GM19025 (cell line): Measurements from ENCODE around the gene PPARG.
"Not testable (repeated sequence)": the region's sequence is repeated elsewhere in the genome, so short reads cannot be mapped to it uniquely, and the experiment has no call there.

Source experiments
- ATAC-seq: cut with Tn5 transposase; IDR thresholded peaks from one replicate; pipeline ENCODE4 v1.9.1; 2021; ENCODE audit warnings: mild to moderate bottlenecking, low read depth, moderate library complexity; ENCODE audit not compliant: unreplicated experiment

PPARG gene

DNA sequence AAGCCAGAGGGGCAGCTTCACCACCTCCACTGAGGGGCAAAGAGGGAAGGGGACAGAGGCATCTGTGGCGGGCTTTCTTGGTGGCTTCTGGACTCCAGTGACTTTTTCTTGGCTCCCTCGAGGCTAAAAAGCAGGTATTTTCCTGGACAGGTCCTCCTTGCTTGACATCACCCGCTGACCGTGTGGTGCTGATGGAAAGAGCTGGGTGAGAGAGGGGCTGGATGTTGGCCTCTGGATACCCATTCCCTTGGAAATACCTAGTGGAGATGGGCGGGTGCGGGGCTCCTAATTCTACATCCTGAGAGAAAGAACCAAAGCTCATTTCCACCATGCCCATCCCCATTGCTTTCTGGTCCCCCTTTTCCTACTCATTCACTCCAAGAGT, 148.3 kb downstream of the PPARG start:
- no peak for ATAC-seq

DNA sequence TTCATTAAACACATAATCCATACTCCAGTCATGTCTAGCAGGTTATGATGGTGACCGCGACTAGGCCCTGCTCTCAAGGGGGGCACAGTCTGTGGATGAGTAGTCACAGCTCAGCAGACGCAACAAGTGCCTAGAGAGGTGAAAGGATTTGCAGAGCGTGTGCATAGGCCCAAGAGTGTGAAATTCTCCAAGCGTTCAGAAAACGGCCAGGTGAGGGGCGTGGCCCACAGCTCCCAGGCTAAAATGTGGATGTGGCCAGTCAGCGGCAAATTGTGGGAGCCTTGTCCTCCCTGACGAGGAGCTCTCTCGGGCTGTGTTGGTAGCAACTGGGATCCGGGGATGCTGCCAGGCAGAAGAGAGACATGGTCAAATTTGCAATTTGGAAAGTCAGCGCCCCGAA, 149.0 kb downstream of the PPARG start:
- no peak for ATAC-seq

DNA sequence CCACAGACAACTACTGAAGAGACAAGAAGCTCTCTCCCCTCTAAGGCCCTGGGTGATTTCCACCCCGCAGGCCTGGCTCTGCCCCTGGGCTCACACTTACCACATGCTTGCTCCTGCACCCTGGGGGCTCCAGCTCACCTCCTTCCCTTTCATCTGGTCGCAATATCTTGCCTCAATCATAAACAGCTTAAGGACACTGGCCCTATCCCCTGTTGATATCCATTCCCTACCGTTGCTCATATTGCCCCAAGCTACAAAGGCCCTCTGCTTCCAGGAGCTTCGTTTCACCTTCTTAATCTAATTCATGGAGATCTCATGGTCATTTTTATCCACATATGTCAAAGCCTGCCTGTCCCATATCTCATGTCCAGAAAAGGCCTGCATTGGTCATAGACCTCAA, 149.4 kb downstream of the PPARG start:
- no peak for ATAC-seq

DNA sequence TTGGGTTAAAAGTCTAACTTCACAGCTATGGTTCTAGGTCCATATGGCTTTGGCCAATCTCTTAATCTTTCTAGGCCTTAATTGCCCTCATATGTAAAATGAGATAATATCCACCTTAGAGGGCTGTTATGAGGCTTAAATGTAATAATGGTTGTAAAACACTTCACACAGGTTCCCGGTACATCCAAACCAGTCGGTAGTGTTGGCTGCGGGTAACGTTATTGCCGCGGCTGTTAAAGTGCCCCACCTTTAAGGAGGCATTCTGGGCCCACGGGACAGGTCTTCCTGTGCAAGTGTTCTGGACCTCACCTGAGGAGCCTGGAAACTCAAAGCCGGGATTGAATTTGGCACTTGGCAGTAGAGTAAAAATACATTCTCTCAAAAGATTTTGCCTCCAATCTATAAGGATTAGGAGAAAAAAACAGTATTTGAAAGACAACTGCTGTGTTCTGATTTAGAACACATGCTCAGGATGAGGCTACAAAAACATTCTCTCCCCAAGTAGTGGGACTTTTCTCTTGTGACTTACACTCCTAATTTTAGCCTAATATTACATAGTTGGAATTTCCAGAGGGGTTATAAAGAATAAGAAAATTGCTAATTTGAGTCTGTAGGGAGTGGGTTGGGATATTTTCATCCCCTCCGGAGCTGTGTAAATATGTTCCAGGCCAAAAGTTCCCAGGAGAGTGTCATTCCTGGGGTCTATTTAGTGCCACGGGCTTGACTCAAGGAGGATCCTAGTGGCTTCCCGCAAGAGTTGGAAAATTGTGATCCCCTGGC, 150.5 kb downstream of the PPARG start:
- no peak for ATAC-seq

DNA sequence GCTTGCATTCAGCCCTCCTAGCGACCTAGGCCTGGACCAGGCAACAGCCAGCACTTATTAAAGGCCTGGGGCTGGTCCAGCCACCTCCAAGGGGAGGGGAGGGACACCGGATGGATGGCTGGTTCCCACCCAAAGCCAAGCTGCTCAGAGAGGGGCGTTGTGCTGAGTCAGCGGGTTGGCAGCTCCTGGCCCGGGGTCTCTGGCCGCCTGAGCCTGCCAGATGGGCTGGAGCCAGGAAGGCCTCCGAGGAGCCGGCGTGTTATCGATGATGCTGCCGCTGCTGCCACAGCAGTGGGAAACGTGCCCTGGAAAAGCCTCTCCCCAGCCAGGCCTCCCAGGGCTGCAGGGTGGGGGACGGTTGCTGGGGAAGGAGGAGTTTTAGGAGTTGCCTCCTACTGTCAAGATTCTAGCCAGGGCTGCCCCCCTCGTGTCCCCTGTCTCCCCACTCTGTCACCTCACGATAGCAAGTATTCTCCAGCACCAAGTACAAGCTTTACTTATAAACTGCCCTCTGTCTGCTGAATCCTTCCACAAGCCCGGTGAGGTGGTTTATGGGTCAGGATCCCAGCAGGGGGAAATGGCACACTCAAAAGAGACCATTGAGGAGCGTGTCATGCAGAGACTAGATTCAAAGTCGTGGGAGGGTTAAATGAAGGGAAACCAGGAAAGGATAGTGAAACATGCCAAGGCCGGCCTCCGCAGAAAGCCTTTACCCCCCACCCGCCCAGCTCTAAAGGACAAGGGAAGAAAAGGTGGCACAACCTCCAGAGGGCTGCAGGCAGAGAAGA, 152.3 kb downstream of the PPARG start:
- ATAC-seq: no peak

DNA sequence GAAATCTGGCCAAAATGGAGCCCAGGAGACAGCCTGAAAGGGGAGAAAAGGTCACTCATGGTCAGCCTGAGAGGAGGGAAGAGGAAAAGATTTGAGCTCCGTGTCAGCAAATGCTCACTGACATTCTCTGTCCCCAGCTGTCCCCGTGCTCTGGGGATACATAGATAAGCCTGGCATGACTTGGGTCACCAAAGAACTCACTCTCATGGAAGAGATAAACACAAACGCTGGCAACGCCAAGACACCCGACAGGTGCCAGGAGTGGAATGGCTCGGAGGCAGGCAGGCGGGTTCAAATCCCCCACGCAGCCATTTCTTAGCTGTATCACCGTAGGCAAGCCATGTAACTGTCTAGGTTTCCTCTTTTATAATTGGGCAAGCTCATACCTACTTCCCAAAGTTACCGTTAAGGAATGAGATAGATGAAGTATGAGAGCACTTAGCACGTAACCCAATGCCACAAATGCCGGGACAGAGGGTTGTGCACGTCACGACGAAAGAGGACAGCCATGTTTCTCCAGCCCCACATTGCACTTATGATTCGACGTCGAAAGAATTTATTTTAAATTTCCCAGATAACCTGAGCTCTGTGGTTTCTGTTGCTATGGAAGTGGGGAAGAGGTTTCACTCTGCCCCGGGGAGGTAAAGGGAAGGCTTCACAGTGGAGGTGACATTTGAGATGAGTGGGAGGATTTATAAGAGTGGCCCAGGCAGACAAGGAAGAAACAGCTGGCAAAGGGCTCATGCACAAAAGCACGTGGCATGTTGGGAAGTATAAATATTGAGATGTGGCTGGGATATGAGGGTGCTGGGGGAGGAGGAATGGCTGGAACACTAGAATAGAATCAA, 154.0 kb downstream of the PPARG start:
- no peak for ATAC-seq

DNA sequence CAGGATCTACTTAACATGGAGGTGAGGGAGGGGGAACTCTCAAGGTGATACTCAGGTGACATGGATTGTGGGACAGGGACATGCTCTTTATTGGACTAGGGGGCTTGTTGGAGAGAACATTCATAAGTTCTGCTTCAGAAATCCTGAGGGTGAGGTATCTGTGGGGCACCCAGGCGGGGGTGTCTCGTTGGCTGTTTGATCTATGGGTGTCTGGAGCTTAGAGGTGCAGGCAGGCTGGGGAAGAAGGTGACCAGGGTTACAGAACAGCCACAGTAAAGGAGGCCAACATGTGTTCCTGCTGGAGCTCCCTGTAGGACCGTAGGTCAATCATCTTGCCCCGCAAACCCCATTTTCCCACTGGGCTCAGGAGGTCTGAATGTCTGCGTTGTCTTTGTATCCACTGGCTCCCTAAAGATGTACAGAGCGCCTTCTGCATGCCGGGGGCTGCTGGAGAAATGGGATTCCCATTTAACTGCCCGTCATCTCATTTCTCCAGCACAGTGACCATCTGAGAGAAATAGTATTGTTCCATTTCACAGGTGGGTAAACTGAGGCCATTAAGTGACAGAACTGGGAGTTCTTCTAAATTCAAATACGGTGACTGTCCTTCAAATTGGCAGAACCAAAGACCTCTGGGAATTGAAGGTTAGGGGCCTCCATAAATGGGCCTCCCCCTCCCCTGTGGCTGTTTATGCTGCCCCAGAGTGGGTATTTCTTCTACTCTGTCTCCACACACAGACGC, 155.1 kb downstream of the PPARG start:
- no peak for ATAC-seq

DNA sequence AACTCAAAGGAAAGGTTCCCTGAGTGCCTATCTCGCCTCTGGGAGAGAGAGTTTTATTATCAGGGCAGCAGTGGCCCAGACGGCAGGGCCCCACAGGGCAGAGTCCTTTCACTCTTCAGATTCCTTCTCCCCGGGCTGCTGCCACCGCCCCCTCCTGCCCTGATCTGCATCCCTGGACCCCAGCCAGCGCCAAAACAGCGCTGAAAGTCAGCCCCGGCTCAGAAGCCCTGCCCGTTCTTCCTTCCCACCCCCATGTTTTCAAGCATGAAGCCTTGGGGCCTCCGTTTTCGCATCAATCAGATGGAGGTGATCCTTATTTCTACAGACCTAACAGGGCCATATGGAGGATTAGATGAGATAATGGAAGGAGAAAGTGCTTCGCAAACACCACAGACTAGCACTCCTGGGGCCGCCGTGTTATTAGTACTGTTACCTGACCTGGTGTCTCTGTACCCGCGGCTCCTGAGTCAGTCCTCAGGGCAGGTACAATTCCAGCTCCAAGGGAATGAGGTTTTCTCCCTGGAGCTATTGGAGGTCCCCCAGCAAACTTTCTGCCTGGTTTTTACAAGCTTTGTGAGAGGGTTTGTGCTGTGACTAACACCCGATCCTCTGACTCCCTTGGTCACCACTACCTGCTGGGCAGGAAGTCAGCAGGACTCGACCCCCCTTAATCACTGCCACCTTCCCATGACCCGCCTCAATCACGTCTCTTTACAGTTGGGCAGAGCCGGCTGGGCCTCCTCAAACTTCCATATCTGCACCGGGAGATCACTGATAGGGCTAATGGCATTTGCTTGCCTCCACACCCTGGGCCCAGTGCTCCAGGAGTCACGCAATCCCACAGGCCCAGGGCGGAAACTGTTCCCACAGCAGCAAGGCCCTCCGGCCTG, 156.0 kb downstream of the PPARG start:
- ATAC-seq: no peak

DNA sequence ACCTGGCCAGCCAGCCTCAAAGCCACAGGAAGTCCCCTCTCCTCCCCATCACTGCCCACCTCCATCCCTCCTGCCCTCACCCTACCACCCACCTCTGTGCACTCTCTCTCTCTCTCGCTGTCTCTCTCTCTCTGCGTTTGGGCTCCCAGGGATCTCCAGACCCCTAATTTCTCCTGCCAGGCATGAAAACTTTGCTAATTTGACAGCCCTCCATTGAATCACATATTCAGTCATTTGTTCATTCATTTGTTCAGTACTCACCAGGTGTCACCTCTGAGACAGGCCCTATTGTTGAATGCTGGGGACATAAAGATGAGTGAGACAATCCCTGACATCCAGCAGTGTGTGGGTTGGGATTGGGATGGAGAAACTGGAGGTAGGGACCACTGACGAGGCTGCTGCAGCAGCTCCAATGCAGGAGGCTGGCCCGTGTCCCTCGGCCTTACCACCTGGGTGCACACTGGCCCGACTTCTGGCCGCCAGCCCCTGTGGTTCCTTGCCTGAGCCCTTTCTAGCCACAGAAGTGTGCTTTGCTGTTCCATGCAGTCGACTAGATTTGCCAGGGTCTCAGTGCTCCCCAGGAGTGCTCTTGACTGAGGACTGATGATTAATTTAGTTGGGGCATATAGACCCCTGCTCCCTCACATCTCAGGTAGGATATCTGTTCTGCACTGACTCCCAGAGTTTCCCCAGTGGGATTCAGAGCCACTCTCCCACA, 156.8 kb downstream of the PPARG start:
- ATAC-seq: no peak

DNA sequence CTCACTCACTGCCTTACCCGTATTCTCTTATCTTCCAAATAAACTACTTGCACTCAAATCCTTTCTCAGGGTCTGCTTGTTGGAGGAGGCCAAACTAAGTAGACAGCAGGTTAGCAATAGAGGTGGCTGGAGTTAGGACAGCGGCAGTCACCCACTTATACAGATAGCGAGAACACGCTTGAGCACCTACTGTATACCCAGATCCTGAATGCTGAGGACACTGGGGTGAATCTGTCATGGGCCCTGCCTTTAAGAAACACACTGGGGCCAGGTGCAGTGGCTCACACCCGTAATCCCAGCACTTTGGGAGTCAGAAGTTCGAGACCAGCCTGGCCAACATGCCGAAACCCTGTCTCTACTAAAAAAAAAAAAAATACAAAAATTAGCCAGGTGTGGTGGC, 157.4 kb downstream of the PPARG start:
- ATAC-seq: no peak

DNA sequence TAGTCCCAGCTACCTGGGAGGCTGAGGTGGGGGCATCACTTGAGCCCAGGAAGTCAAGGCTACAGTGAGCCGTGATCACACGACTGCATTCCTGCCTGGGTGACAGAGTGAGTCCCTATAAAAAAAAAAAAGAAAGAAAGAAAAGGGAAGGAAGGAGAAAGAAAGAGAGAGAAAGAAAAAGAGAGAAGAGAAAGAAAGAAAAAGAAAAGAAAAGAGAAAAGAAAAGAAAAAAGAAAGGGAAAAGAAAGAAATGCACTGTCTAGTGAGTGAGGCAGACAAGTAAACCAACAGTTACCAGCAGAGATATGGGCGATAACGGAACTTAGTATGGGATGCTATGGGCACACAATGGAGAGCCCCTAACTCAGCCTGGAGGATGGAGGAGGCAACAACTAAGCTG, 158.2 kb downstream of the PPARG start:
- no peak for ATAC-seq

DNA sequence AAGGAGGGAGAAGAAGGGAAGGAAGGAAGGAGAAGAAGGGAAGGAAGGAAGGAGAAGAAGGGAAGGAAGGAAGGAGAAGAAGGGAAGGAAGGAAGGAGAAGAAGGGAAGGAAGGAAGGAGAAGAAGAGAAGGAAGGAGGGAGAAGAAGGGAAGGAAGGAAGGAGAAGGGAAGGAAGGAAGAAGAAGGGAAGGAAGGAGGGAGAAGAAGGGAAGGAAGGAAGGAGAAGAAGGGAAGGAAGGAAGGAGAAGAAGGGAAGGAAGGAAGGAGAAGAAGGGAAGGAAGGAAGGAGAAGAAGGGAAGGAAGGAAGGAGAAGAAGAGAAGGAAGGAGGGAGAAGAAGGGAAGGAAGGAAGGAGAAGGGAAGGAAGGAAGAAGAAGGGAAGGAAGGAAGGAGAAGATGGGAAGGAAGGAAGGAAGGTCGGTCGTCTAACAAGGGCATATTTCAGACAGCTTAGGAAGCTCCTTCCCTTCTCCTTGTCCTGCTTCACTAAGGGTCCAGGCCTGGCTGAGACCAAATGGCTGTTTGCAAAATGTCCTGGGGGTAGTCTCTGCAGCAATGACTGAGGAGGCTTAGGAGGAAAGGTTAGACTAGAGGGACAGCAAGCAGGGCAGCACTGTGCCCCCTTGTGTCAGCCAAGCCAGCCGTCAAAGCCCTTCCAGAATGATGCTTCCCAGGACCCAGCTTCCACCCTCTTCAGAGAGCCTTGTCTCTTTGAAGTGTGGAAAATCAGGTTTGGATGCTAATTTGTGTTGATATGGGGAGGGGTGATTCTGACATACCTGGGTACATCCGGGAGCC, 159.7 kb downstream of the PPARG start:
- not testable (repeated sequence) for ATAC-seq

DNA sequence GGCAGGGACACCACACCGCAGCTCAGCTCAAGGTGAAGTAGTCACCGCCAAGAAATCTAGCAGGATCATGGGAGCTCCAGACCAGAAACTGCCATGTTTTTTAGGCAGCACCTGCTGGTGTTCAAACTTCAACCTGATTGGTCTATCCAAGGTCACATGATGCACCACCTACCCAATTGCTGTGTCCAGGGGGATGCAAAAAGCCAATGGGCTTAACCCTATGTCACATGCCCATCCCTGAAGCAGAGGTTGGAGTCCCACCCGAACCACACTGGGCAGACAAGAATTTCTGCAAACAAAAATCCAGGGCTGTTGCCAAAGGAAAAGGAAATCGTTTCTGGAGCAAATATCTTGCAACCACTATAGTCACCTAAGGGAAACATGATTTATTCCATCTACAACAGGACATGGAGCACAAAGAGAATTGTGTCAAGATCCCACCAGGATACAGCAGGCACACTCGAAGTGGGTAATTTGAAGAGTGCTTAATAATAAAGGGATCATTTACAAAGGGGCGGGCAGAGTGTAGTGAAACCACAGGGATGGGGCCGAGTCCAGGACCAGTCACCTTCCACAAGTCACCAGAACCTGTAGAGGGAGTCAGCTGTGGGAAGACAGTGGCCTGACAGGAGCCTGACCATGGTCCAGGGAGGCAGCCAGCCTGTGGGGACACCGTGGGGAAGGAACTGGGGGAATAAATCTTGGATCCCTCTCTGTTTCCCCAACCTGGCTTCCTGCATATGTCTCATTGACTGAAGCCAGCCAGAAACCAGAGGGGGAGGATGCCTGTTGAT, 161.2 kb downstream of the PPARG start:
- ATAC-seq: no peak

DNA sequence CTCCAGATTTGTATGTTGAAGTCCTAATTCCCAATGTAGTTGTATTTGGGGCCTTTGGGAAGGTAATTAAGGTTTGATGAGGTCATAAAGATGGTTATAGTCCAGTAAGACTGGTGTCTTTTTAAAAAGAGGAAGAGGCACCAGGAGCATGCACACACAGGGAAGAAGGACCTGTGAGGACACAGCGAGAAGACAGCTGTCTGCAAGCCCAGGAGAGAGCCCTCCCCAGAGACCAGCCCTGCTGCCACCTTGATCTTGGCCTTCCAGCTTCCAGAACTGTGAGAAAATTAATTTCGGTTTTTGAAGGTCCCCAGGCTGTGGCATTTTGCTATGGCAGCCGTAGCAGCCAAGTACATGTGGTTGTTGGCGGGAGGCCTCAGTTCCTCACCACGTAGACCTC, 162.6 kb downstream of the PPARG start:
- ATAC-seq: no peak

DNA sequence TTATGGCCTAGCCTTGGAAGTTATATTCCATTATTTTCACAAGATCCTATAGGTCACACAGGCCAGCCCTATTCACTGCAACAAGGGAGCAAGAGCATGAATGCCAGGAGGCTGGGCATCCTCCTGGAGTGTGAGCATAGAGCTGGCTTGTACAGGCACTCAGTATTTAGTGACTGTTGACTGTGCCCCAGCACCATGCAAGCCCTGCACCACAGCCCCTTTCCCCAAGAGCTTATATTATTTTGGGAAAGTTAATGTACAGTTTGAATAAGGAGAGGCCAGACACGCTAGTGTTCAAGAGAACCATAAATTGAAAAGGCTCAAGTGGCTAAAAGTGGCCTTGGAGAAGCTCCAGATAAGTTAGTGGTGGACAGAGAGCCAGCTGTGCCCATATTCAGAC, 163.1 kb downstream of the PPARG start:
- no peak for ATAC-seq

DNA sequence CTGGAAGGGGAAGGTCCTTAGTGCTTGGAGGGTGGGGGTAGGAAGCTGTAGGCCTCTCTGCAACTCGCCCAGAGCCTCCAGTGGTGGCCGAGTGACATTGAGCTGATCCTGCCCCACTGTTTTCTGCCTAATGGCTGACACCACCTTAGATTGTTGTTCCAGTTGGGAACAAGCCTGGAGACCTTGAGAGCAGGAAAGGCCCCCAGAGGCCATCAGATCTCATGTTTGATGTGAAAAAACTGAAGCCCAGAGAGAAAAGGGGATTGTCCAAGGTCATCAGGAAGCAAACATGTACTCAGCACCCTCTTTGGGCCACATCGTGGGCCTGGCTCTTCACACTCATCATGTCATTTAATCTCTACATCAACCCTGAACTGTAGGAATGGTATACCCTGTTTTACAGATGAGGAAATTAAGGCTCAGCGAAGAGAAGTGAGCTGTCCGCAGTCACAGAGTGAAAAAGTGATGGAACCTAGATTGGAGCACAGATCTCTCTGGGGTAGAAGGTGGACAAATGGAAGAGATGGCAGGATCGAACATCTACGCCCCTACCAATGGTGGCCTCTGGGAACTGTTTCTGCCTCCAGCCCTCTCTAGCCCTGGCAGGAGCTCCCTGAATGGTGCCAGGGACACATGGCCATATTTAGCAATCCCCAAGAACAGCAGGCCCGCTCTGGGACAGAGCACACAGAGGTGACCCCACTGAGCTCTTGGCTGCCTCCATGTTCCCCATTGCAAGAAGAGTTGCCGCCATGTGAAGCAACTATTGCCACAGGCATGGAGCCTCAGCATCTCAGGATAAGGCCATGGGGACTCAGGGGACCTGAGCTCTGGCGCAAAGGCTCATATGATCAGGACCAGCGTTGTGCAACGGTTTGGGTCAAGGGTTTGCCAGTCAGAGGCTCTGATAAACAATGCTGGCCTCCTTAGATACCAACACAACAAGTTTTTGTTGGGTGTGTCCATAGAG, 163.8 kb downstream of the PPARG start:
- no peak for ATAC-seq
